Measurements from ENCODE around the gene CSRNP3. TPM values are rescaled to one million over a fixed set of nuclear protein-coding genes. Genes with fewer than 3 reads are reported as not detected.
A peak's percentile ranks its signal among the peaks of the same experiment; 100 is the strongest.

Gene CSRNP3
- total RNA-seq, 1 experiment from 2014 or later = 39.5 TPM

DNA sequence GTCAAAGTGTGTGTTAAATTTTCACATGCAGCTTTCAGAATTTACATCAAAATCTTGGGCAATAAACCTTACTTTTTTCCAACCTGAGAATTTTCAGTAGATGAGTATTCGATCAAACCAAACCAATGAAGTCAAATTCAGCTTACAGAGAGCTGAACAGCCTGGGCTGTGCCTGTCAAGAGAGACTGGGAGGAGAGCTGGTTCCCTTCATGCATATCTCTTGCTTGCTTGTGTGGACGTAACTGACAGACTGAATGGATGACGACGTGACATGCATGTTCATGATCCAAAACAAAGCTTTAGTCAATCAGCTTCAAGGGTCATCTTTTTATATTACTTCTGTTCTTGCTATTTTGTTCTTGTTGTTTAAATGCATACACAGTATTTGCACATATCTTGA lies 179.3 kb downstream of the CSRNP3 start:
- Histone ChIP-seq H3K9me3 (ENCODE audit: low read depth, low read length, poor library complexity, severe bottlenecking) (no peaks in the 10 kb centered on the region), H3K27me3 (replicated peaks; ENCODE audit: insufficient read depth, low read depth, low read length, poor library complexity) (no peaks in the 10 kb centered on the region), H3K27ac (ENCODE audit: low read depth, low read length, poor library complexity, severe bottlenecking) (peak overlapping the region; percentile 12), H3K4me1 (ENCODE audit: insufficient read depth, low read length, poor library complexity, severe bottlenecking) (peaks cover 63% of the 10 kb centered on the region), H3K36me3 (ENCODE audit: insufficient read depth, low read length, poor library complexity, severe bottlenecking) (peaks cover 4% of the 10 kb centered on the region), H3K4me3 (ENCODE audit: low read depth, low read length, poor library complexity, severe bottlenecking) (no peak overlapping the region)
- DNase-seq (ENCODE audit: low spot score) = peak; percentile 74
- BruUV-seq (replicated peaks) = no TSS peak
- ChIA-PET POLR2A (ENCODE audit: low non-redundant PET) (no interaction called here), CTCF (no interaction called here)
- TF ChIP-seq CTCF (conservative IDR thresholded peaks at IDR 0.05; ENCODE audit: low read depth, low read length) (no peak), EZH2 (IDR thresholded peaks at IDR 0.05; ENCODE audit: borderline replicate concordance, low read depth, low read length, poor library complexity, severe bottlenecking) (no peak)
- intact Hi-C loops (cut with micrococcal nuclease; ENCODE audit: unreplicated experiment) = loop anchor here (5.0 kb wide), 1 partner anchor 46 kb away; no protein-coding TSS in a partner anchor

- Histone ChIP-seq H3K4me1 (ENCODE audit: insufficient read depth, low read length, poor library complexity, severe bottlenecking) (peaks cover 58% of the 10 kb centered on the region), H3K27me3 (replicated peaks; ENCODE audit: insufficient read depth, low read depth, low read length, poor library complexity) (no peaks in the 10 kb centered on the region), H3K27ac (ENCODE audit: low read depth, low read length, poor library complexity, severe bottlenecking) (no peak overlapping the region), H3K9me3 (ENCODE audit: low read depth, low read length, poor library complexity, severe bottlenecking) (no peaks in the 10 kb centered on the region), H3K4me3 (ENCODE audit: low read depth, low read length, poor library complexity, severe bottlenecking) (no peak overlapping the region), H3K36me3 (ENCODE audit: insufficient read depth, low read length, poor library complexity, severe bottlenecking) (peaks cover 4% of the 10 kb centered on the region)
- ChIA-PET CTCF (no interaction called here), POLR2A (ENCODE audit: low non-redundant PET) (no interaction called here)
- no peak for DNase-seq (ENCODE audit: low spot score)
- intact Hi-C loops (cut with micrococcal nuclease; ENCODE audit: unreplicated experiment) = no loop called here
- no TSS peak for BruUV-seq (replicated peaks)
- no peak for TF ChIP-seq EZH2 (IDR thresholded peaks at IDR 0.05; ENCODE audit: borderline replicate concordance, low read depth, low read length, poor library complexity, severe bottlenecking)
- no peak for TF ChIP-seq CTCF (conservative IDR thresholded peaks at IDR 0.05; ENCODE audit: low read depth, low read length)
These were observed 181.7 kb downstream of the CSRNP3 start for GRCh38 chr2:165651233-165651632.

DNA sequence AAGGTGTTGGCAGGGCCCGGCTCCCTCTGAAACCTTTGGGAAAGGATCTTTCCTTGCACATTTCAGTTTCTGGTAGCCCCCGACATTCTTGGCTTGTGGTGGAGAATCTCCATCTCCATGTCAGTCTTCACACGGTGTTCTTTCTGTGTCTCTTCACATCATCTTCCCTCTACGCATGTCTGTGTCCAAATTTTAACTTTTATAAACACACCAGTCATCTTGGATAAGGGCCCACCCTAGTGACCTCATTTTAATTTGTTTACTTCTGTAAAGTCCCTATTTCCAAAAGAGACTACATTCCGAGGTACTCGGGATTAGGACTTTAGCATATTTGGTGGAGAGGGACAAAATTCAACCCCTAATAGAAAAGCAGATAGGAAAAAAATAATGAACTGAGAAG lies 186.2 kb downstream of the CSRNP3 start:
- no peak for TF ChIP-seq EZH2 (IDR thresholded peaks at IDR 0.05; ENCODE audit: borderline replicate concordance, low read depth, low read length, poor library complexity, severe bottlenecking)
- no peak for TF ChIP-seq CTCF (conservative IDR thresholded peaks at IDR 0.05; ENCODE audit: low read depth, low read length)
- Histone ChIP-seq H3K4me3 (ENCODE audit: low read depth, low read length, poor library complexity, severe bottlenecking) (no peak overlapping the region), H3K27ac (ENCODE audit: low read depth, low read length, poor library complexity, severe bottlenecking) (no peak overlapping the region), H3K4me1 (ENCODE audit: insufficient read depth, low read length, poor library complexity, severe bottlenecking) (peaks cover 19% of the 10 kb centered on the region), H3K36me3 (ENCODE audit: insufficient read depth, low read length, poor library complexity, severe bottlenecking) (peaks cover 38% of the 10 kb centered on the region), H3K27me3 (replicated peaks; ENCODE audit: insufficient read depth, low read depth, low read length, poor library complexity) (no peaks in the 10 kb centered on the region), H3K9me3 (ENCODE audit: low read depth, low read length, poor library complexity, severe bottlenecking) (no peaks in the 10 kb centered on the region)
- DNase-seq (ENCODE audit: low spot score) = no peak
- ChIA-PET POLR2A (ENCODE audit: low non-redundant PET) (no interaction called here), CTCF (no interaction called here)
- intact Hi-C loops (cut with micrococcal nuclease; ENCODE audit: unreplicated experiment) = no loop called here
- no TSS peak for BruUV-seq (replicated peaks)
